Measurements from ENCODE around the gene SORCS1.

Gene SORCS1

DNA sequence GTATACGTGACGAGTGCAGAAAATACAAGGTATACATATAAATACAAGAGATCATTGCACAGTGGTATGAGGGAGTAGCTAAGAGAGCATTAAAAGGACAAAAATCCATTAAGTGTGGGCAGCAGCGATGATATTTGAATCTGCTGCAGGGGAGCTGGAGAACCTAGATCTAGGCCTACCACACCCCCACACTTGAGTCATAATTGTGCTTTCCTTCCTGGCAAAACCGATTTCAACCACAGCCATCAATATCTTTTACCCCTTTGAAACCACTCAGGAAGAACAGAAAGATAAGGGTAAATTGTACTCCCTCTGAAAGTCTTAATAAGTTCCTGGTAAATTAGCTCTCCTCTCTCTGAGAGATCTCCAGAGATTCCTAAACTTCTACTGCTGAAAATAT, 345.0 kb downstream of the SORCS1 start:
- no peak for DNase-seq (ENCODE audit: low spot score)

- DNase-seq (ENCODE audit: low spot score), result no peak
Observed at GRCh38 chr10:106816318-106817085, 348.0 kb downstream of the SORCS1 start.

DNA sequence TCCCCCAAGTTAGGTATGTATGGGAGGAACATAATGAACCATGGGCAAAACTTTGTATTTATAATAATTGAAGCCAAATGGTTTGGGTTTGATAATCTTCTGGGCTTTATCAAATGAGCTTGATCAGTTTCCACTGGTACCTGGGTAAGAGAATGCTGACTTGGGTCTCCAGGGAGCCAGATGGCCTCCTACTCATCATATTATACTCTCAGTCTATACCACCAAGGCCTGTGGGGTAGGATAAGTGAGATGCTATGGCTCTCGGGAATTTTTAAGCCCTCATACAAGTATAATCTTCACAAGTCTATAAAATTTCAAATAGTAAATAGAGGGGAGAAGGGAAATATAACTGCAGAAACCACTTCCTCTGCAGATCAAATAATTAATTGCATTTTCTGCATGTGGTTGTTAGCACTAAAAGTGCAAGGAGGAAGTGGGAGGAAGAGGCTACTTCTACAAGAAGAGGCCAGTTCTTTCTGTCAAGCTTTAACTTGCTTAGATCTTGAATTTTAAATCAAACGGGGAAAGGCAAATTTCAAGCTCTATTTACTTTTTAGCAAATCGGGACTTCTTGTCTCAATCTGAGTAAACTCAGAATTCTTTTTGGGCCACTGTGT, 349.0 kb downstream of the SORCS1 start:
- no peak for DNase-seq (ENCODE audit: low spot score)

DNA sequence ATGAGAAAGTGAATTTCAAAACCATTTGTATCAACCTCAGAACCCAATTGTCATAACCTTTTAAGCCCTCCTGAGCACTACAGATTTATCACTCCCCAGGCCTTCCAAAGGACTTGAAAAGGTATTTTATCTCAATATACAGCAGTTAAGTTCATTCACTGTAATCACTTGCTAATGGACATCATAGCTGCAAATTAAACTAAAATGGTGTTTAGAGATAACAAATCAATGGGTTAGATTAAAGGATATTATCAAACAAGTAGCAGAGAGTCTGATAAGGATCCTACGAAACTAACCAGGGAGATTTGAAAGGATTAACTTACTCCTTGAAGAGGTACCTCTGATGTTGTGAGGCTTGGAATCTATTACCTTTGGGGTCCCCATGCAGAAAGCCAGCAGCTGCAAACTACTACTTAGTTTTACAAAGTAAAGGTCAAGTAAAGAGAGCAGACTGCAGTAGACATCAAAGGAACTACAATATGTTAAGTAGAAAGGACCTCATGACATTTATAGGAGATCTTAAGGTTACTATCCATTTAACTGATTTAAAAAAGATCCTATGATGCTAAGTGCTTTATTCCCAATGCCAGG, 359.4 kb downstream of the SORCS1 start:
- no peak for DNase-seq (ENCODE audit: low spot score)

DNA sequence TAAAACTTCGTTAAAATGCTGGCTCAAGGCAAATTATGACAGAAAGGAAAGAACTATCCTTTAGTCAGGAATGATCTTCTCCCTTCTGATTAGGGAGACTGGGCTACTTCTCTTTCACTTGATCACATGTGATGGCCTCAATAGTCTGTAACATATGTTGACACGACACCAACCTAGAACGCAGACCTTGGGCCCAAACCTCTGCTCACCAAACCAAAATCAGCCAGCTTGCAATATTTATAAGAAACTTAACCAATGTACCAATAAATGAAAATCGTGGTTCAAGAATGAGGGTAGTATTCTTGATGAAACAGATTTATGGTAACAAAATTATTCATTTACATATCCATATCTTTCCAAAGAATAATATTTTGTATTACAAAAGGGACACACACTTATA, 361.6 kb downstream of the SORCS1 start:
- DNase-seq (ENCODE audit: low spot score), result no peak

GRCh38 chr10:106799776-106800175, 364.7 kb downstream of the SORCS1 start:
- peak; percentile 17 for DNase-seq (ENCODE audit: low spot score)

GRCh38 chr10:106795619-106796018, 368.9 kb downstream of the SORCS1 start:
- peak; percentile 55 for DNase-seq (ENCODE audit: low spot score)

DNA sequence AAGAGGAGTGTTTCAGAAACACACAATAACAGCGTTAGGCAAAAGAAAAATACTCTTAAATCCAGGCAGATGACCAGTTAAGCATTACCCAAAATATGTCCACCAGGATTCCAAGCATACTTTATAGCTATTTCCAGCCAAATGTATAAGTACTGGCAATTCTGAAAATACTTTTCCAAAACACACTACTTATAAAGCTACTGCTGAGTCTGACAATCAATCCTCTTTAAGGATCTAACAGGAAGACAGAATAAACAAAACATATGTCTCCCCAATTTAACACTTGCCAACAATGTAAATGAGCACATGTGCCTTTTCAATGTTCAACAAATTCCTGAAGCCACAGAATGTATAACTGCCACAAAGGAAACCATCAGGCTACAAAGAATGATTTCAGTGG, 370.9 kb downstream of the SORCS1 start:
- DNase-seq (ENCODE audit: low spot score), result no peak

DNA sequence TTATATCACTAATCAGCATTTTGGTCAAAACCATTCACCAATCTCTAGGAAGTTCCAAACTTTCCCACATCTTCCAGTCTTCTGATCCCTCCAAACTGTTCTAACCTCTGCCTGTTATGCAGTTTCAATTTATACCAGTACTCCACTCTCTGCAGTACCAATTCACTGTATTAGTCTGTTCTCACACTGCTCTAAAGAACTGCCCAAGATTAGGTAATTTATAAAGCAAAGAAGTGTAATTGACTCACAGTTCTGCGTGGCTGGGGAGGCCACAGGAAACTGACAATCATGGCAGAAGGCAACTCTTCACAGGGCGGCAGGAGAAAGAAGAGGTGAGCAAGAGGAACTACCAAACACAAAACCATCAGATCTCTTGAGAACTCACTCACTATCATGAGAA, 374.9 kb downstream of the SORCS1 start:
- DNase-seq (ENCODE audit: low spot score), result no peak

- DNase-seq (ENCODE audit: low spot score), result no peak
Observed at GRCh38 chr10:106788982-106789381, 375.5 kb downstream of the SORCS1 start.

DNA sequence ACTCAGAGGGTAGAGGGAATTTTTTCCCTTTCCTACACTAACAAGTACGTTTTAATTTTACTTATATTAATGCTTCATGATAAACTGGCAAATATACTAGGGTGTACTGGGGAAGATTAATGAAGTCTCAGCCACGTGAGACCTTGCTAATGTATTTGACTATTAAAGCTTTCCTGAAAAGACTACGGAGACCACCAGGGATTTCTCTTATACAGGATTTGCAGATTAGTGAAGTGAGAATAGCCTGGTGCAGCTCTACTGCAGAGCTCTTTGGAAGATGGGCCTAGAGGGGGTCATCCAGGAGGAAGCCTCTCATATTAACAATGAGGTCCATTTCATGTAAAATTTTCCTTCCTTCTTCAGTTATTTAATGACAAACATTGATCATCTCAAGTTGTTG, 379.0 kb downstream of the SORCS1 start:
- no peak for DNase-seq (ENCODE audit: low spot score)

GRCh38 chr10:106780632-106781031, 383.9 kb downstream of the SORCS1 start:
- DNase-seq (ENCODE audit: low spot score), result no peak

- no peak for DNase-seq (ENCODE audit: low spot score)
Observed at GRCh38 chr10:106777841-106778240, 386.7 kb downstream of the SORCS1 start.

- no peak for DNase-seq (ENCODE audit: low spot score)
Observed at GRCh38 chr10:106775127-106775526, 389.4 kb downstream of the SORCS1 start.

GRCh38 chr10:106772957-106773356, 391.5 kb downstream of the SORCS1 start:
- no peak for DNase-seq (ENCODE audit: low spot score)

DNA sequence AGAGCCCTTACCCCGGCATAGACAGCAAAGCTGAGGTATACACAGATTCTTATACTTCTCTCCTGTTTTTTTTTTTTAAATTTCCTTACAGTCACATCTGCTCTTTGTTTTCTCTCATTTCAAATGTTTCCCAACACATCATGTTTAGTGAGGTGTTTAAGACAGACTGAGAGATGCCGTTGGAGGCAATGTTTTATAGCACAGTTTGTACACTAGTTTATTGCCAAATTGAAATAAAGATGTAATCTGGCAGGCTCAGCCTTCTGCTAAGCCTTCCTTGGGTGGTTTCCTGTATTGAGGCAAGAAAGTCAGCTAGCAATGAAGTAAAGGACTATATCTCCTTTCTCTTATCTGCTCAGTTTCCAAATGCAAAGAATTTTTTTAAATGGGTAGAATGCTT, 393.4 kb downstream of the SORCS1 start:
- DNase-seq (ENCODE audit: low spot score), result no peak

DNA sequence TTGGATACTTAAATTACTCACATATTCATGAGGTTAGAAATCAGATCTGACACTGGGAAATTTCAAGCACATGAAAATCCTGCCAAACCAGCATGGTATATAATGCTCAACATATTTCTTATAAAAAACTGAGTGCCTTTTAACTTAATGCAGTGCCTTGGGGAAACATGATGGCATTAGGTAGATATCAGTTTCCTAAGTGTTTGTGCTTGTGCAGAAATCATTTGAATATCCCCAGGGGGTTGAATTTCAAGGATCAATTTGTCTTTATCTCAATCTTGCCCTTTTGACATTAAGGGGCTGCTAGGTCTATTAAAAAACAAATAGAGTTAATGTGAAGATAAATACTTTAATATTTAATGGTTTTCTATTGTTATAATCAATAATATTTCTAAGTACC, 396.3 kb downstream of the SORCS1 start:
- no peak for DNase-seq (ENCODE audit: low spot score)

DNA sequence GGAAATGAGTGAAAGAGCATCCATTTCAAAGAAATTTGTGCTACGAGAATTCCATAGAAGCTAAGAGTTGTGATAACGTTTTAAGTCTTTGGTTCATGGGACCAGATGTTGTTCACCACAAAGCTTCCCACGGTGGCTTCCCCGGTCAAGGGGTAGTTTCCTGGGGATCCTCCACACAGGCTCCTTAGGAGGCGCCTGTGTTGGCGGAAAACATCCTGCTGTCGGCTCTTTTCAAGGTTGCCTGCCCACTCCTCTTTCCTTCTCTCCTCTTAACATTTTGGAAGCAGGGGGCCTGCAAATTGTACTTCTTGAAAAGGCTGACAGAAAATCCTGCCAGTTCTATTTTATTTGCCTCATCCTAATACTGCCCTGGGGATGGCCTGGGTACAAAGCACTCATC, 398.6 kb downstream of the SORCS1 start:
- no peak for DNase-seq (ENCODE audit: low spot score)

GRCh38 chr10:106765241-106765754, 399.2 kb downstream of the SORCS1 start:
- DNase-seq (ENCODE audit: low spot score), result no peak

DNA sequence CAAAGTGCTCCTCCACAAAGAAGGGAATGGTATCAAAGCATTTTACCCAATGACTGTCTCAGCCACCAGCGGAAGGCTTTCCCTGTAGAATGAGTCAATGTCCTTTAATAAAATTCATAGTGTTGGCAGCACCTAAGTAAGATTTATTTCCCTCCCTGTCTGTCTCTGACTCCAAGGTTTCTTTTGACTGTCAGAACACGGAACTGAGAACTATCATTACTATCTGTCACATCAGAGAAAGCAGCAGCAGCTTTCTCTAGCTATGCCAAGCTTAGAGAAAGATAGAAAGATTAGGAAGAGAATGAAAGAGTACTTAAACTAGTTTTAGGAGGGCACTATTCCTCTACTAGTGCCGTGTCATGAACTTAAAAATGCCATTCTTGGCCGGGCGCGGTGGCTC, 400.1 kb downstream of the SORCS1 start:
- no peak for DNase-seq (ENCODE audit: low spot score)

DNA sequence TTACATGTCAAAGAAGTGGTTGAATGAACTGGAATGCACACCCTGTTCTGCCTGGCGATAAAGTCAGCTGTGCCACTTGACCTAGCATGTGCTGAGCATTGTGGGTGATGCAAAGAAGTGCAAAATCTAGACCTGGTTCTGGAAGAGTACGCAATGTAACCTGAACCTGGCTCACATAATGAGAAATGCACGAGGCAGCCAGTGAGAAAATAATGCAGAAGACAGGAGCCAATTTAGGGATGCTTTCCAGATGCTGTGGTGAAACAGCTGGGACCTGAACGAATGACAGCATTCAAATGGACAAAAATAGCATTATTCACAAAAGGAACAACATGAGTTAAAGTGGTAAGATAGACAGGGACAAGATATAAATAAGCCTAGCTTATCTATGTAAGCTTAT, 402.6 kb downstream of the SORCS1 start:
- no peak for DNase-seq (ENCODE audit: low spot score)

DNA sequence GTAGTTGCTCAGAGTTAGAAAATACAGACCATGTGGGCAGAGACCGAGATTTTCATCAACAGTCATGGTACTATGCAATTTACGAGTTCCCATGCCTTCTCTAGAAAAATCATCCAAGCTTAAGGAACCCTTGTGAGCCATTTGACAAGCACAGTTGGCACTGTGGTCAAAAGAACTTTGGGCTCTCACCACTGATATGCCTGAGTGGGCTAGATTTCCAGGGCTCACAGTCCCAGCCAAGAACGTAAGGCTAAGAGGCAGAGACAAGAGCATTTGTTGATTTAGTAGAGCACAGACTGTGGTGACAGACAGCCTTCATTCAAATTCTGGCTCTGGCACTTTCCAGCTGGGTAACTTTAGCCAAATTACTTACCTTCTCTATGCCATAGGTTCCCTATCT, 407.0 kb downstream of the SORCS1 start:
- no peak for DNase-seq (ENCODE audit: low spot score)

DNA sequence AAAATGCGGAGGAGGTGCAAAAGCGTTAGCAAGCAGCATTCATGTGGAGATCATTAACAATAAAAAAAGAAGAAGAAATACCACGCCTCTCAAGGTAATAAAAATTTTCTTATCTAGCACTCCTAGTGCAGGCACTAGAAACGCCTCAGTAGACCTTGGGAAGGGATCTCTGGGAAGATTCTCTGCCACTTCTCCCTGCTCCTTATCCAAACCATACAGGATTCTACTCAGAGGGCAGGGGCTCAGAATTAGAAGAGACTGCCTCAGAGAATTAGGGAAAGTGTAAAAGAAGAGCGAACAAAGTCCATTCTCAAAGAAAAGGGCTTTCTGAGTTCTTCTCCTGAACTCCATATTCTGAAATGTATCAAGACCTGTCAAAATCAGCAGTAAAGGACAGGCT, 413.4 kb downstream of the SORCS1 start:
- DNase-seq (ENCODE audit: low spot score), result no peak

All from pons (tissue), 1 donor.